PC-3 (cell line): ENCODE measurements around the gene PDCD11. TPM values are rescaled to one million over a fixed set of nuclear protein-coding genes. Genes with fewer than 3 reads are reported as not detected.
A peak's percentile ranks its signal among the peaks of the same experiment; 100 is the strongest.

ENCODE experiments used
- ATAC-seq: fragments of 200-7000 bp; cut with Tn5 transposase; 2 replicates; pipeline ENCODE4 v1.9.1; 2020; ENCODE audit warnings: mild to moderate bottlenecking, moderate library complexity
- BruUV-seq: library from RNA; stranded (reverse); fragments of 400-500 nt; replicated peaks from 2 replicates; lab custom pipeline; 2021; lab: Mats Ljungman, UMichigan
- CTCF ChIA-PET: fragments of 300-600 bp; sonication (Branson Sonifier 250); formaldehyde crosslinking; loops from one replicate; lab custom pipeline; 2022; ENCODE audit warnings: antibody characterized with exemption; lab: Charles Lee
- POLR2A ChIA-PET: fragments of 300-600 bp; sonication (Branson Sonifier 250); formaldehyde crosslinking; loops from one replicate; lab custom pipeline; 2022; ENCODE audit warnings: antibody characterized with exemption; ENCODE audit not compliant: unreplicated experiment; lab: Charles Lee
- DNase-seq: peaks from one replicate; pipeline ENCODE4 v3.0.0-alpha.2; 2015
- H2AFZ ChIP-seq: fragments of 300-600 bp; sonication (generic); 2 replicates; pipeline ENCODE4 v1.6.0; 2016; ENCODE audit warnings: antibody characterized with exemption, low read length
- H3F3A ChIP-seq: fragments of 300-600 bp; sonication (generic); one replicate; pipeline ENCODE4 v1.6.0; 2017; ENCODE audit warnings: antibody characterized with exemption, low read length, control low read depth, mild to moderate bottlenecking; ENCODE audit not compliant: unreplicated experiment
- H3K27ac ChIP-seq: fragments of 300-600 bp; sonication (generic); 2 replicates; pipeline ENCODE4 v1.5.1; 2016; ENCODE audit warnings: mild to moderate bottlenecking, low read length
- H3K27me3 ChIP-seq: fragments of 300-600 bp; sonication (generic); 2 replicates; pipeline ENCODE4 v1.6.1; 2016; ENCODE audit warnings: low read length, mixed read lengths
- H3K36me3 ChIP-seq: fragments of 300-600 bp; sonication (generic); 2 replicates; pipeline ENCODE4 v1.6.1; 2016; ENCODE audit warnings: low read depth, mixed run types, low read length, mixed read lengths
- H3K4me1 ChIP-seq: fragments of 300-600 bp; sonication (generic); 2 replicates; pipeline ENCODE4 v1.5.1; 2016; ENCODE audit warnings: low read length; ENCODE audit not compliant: insufficient read depth
- H3K4me2 ChIP-seq: fragments of 300-600 bp; sonication (generic); 2 replicates; pipeline ENCODE4 v1.6.0; 2016; ENCODE audit warnings: low read length
- H3K4me3 ChIP-seq: fragments of 300-600 bp; sonication (generic); 2 replicates; pipeline ENCODE4 v1.5.1; 2016; ENCODE audit warnings: mild to moderate bottlenecking, low read length, mixed read lengths
- H3K79me2 ChIP-seq: fragments of 300-600 bp; sonication (generic); 2 replicates; pipeline ENCODE4 v1.6.1; 2017; ENCODE audit warnings: low read length, mixed read lengths
- H3K9ac ChIP-seq: fragments of 300-600 bp; sonication (generic); 2 replicates; pipeline ENCODE4 v1.6.0; 2016; ENCODE audit warnings: mild to moderate bottlenecking, low read length
- H3K9me2 ChIP-seq: fragments of 300-600 bp; sonication (generic); replicated peaks from 2 replicates; pipeline ENCODE4 v1.6.1; 2016; ENCODE audit warnings: mixed run types, low read length, mixed read lengths
- H3K9me3 ChIP-seq: fragments of 300-600 bp; sonication (generic); 2 replicates; pipeline ENCODE4 v1.6.1; 2016; ENCODE audit warnings: low read length, mixed read lengths
- H4K20me1 ChIP-seq: fragments of 300-600 bp; sonication (generic); 2 replicates; pipeline ENCODE4 v1.6.1; 2016; ENCODE audit warnings: low read length, mixed read lengths
- CTCF ChIP-seq: fragments of 300-600 bp; sonication (generic); conservative IDR thresholded peaks from 2 replicates; pipeline ENCODE4 v1.5.1; 2017; ENCODE audit warnings: antibody characterized with exemption, low read depth, mild to moderate bottlenecking, low read length
- EZH2 ChIP-seq: fragments of 300-600 bp; sonication (generic); IDR thresholded peaks from one replicate; pipeline ENCODE4 v1.6.1; 2017; ENCODE audit warnings: antibody characterized with exemption, mild to moderate bottlenecking, low read length; ENCODE audit not compliant: unreplicated experiment
- EZH2phosphoT487 ChIP-seq: fragments of 300-600 bp; sonication (generic); IDR thresholded peaks from 2 replicates; pipeline ENCODE4 v1.6.1; 2018; ENCODE audit warnings: mild to moderate bottlenecking, antibody characterized with exemption, low read length, borderline replicate concordance
- intact Hi-C: fragments of 100-400 bp; cut with micrococcal nuclease; formaldehyde crosslinking; loops from 2 replicates; pipeline ENCODE4 v1.9.0; 2023
- total RNA-seq: library from RNA; depleted of rRNA; stranded (reverse); fragments of >200 nt; gene quantifications from 2 replicates; pipeline ENCODE4 v1.2.3, GENCODE V29; 2014

Gene PDCD11
- total RNA-seq, 1 experiment from 2014 or later: 41.9 TPM

DNA sequence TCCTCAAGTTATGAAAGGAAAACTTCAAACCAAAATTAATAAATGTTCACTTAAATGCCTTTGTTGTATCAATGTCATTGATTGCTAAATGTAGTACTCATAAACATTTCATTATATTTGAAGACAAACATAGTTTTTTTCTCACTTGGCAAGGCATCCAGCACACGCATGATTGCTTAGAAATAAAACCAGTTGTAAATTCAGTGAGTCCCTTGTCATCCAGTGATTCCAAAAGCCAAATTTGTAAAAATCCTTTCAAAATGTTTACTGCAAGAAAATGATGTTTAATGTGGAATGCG is 90.9 kb downstream of the PDCD11 start:
- H3K79me2 ChIP-seq: no peaks in the 10 kb centered on the region
- no peaks in the 10 kb centered on the region for H3K27me3 ChIP-seq
- H3K9me2 ChIP-seq: no peaks in the 10 kb centered on the region
- no peak overlapping the region for H3K9ac ChIP-seq
- H3K4me2 ChIP-seq: no peak overlapping the region
- H2AFZ ChIP-seq: no peak overlapping the region
- no peaks in the 10 kb centered on the region for H3K36me3 ChIP-seq
- ChIA-PET CTCF (no interaction called here), POLR2A (no interaction called here)
- H3K27ac ChIP-seq: no peak overlapping the region
- no peak for ATAC-seq
- H3K4me1 ChIP-seq: peaks cover 9% of the 10 kb centered on the region
- H3F3A ChIP-seq: no peaks in the 10 kb centered on the region
- TF ChIP-seq EZH2 (no peak), CTCF (no peak), EZH2phosphoT487 (no peak)
- intact Hi-C loops: no loop called here
- no peak for DNase-seq
- BruUV-seq: no TSS peak
- H3K9me3 ChIP-seq: no peaks in the 10 kb centered on the region
- no peak overlapping the region for H3K4me3 ChIP-seq
- no peaks in the 10 kb centered on the region for H4K20me1 ChIP-seq

DNA sequence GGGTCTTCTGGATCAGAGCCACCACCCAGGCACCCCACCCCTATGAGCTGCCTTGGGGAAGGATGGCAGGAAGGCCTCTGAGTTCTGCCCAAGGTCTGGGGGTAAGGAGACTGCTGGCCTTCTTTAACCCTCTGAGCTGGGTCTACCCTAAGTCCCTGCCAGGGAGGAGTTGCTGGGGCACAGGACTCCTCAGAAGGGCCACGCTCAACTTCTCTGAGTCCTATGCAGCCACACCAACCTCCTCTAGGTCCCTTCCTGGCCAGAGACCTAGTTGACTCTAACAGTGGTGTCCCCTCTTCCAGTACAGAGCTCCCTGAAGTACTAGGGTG is 94.5 kb downstream of the PDCD11 start:
- Histone ChIP-seq H2AFZ (no peak overlapping the region), H3K9me3 (no peaks in the 10 kb centered on the region), H3F3A (no peaks in the 10 kb centered on the region), H3K36me3 (no peaks in the 10 kb centered on the region), H3K4me1 (peaks cover 9% of the 10 kb centered on the region), H3K4me2 (no peak overlapping the region), H3K79me2 (no peaks in the 10 kb centered on the region), H3K9ac (no peak overlapping the region), H3K27ac (no peak overlapping the region), H3K27me3 (peaks cover 21% of the 10 kb centered on the region), H3K9me2 (no peaks in the 10 kb centered on the region), H3K4me3 (no peak overlapping the region), H4K20me1 (no peaks in the 10 kb centered on the region)
- ATAC-seq (no peak), DNase-seq (no peak)
- TF ChIP-seq EZH2: no peak
- TF ChIP-seq EZH2phosphoT487: no peak
- no peak for TF ChIP-seq CTCF
- intact Hi-C loops: loop anchor here (5.0 kb wide), 1 partner anchor 101 kb away; no protein-coding TSS in a partner anchor
- BruUV-seq: no TSS peak
- ChIA-PET CTCF (no interaction called here), POLR2A (no interaction called here)

GRCh38 chr10:103491729-103492364 is 95.4 kb downstream of the PDCD11 start:
- no peak for TF ChIP-seq EZH2phosphoT487
- TF ChIP-seq CTCF: no peak
- TF ChIP-seq EZH2: no peak
- no peaks in the 10 kb centered on the region for H3F3A ChIP-seq
- intact Hi-C loops: loop anchor here (5.0 kb wide), 1 partner anchor 100 kb away; no protein-coding TSS in a partner anchor
- H3K9me3 ChIP-seq: no peaks in the 10 kb centered on the region
- POLR2A ChIA-PET: no interaction called here
- CTCF ChIA-PET: interaction anchor here (0.5 kb wide), 1 partner anchor 209 kb away, joined by 3 read pairs; no protein-coding TSS in a partner anchor
- peaks cover 21% of the 10 kb centered on the region for H3K27me3 ChIP-seq
- H3K4me1 ChIP-seq: peaks cover 9% of the 10 kb centered on the region
- H3K79me2 ChIP-seq: no peaks in the 10 kb centered on the region
- H3K36me3 ChIP-seq: no peaks in the 10 kb centered on the region
- no TSS peak for BruUV-seq
- H3K4me3 ChIP-seq: no peak overlapping the region
- no peaks in the 10 kb centered on the region for H4K20me1 ChIP-seq
- H3K9me2 ChIP-seq: no peaks in the 10 kb centered on the region
- ATAC-seq: peak; percentile 84
- no peak overlapping the region for H3K27ac ChIP-seq
- no peak overlapping the region for H3K4me2 ChIP-seq
- H2AFZ ChIP-seq: no peak overlapping the region
- no peak overlapping the region for H3K9ac ChIP-seq
- peak; percentile 71 for DNase-seq
